Nephron (organoid): ENCODE measurements around the gene PAX8.
"Not testable (repeated sequence)": the region's sequence is repeated elsewhere in the genome, so short reads cannot be mapped to it uniquely, and the experiment has no call there.

ENCODE experiments used
- H3K27ac Mint-ChIP-seq, 3 experiments: 2 replicates each; pipeline ENCODE4 v1.8.0; 2020; ENCODE audit warnings: mixed read lengths in 3 of 3, mild to moderate bottlenecking in 2 of 3, moderate library complexity in 1 of 3
- H3K27me3 Mint-ChIP-seq: 2 replicates; pipeline ENCODE4 v1.8.0; 2021; ENCODE audit warnings: low read depth, mild to moderate bottlenecking, moderate library complexity, mixed read lengths
- H3K36me3 Mint-ChIP-seq: 2 replicates; pipeline ENCODE4 v1.8.0; 2020; ENCODE audit warnings: low read depth, mixed read lengths
- H3K4me1 Mint-ChIP-seq: 2 replicates; pipeline ENCODE4 v1.8.0; 2020; ENCODE audit warnings: mixed read lengths
- H3K4me3 Mint-ChIP-seq, 3 experiments: 2 replicates each; pipeline ENCODE4 v1.8.0; 2020; ENCODE audit warnings: mild to moderate bottlenecking in 3 of 3, mixed read lengths in 3 of 3, moderate library complexity in 2 of 3
- H3K9me3 Mint-ChIP-seq: 2 replicates; pipeline ENCODE4 v1.8.0; 2020; ENCODE audit warnings: mixed read lengths
- TF ChIP-seq, protein P1 (sequence below), 3 experiments: fragments of 200-600 bp; sonication (generic); IDR thresholded peaks; one replicate each; pipeline ENCODE4 v1.5.0; 2021; ENCODE audit warnings: antibody characterized with exemption in 3 of 3; ENCODE audit not compliant: unreplicated experiment in 3 of 3

The PAX8 gene

DNA sequence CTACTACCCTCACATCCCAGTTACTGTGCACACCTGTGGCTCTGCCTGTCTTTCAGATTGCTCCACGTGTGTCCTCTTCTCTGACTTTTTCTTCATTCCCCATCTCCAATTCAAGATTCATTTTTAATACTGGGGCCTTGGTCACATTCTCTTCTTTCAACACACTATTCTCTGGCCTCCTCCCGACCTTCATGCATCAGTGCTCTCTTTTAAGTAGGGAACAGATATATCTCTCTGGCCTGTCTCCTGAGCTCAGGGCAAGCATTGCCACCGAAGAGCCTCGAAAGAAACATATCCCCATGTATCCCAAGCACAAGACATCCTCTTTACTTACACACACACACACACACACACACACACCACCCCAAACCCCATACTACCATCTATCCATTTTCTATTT is 21.6 kb upstream of the PAX8 start:
- TF ChIP-seq, protein P1, sequence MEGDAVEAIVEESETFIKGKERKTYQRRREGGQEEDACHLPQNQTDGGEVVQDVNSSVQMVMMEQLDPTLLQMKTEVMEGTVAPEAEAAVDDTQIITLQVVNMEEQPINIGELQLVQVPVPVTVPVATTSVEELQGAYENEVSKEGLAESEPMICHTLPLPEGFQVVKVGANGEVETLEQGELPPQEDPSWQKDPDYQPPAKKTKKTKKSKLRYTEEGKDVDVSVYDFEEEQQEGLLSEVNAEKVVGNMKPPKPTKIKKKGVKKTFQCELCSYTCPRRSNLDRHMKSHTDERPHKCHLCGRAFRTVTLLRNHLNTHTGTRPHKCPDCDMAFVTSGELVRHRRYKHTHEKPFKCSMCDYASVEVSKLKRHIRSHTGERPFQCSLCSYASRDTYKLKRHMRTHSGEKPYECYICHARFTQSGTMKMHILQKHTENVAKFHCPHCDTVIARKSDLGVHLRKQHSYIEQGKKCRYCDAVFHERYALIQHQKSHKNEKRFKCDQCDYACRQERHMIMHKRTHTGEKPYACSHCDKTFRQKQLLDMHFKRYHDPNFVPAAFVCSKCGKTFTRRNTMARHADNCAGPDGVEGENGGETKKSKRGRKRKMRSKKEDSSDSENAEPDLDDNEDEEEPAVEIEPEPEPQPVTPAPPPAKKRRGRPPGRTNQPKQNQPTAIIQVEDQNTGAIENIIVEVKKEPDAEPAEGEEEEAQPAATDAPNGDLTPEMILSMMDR (IDR thresholded peaks at IDR 0.05; ENCODE audit: unreplicated experiment in 3 of 3): no peak
- no peaks in the 10 kb centered on the region for H3K36me3 Mint-ChIP-seq
- peaks cover 4% of the 10 kb centered on the region for H3K4me1 Mint-ChIP-seq
- peaks cover 11% of the 10 kb centered on the region for H3K27me3 Mint-ChIP-seq
- no peak overlapping the region for H3K27ac Mint-ChIP-seq
- no peaks in the 10 kb centered on the region for H3K9me3 Mint-ChIP-seq
- no peak overlapping the region for H3K4me3 Mint-ChIP-seq

DNA sequence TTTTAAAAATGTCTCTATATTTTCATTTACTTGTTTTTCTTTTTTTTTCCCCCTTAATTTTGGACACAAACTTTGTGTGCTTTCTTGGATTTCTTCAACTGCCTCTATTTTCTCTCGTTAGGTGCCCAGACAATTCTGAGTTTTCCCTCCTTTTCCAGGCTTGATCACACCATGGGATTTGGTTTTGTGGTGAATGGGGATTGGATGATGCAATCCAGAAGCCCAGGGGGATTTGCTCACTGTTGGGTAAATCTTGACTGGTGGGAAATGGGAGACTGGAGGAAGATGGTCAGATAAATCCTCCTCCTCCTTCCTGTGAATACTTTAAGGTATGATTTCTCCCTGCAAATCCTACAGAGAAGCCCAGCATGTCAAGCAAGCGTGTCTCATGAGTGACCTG is 19.5 kb upstream of the PAX8 start:
- Mint-ChIP-seq H3K27ac (no peak overlapping the region), H3K4me3 (no peak overlapping the region), H3K27me3 (peaks cover 32% of the 10 kb centered on the region), H3K4me1 (peaks cover 4% of the 10 kb centered on the region), H3K36me3 (no peaks in the 10 kb centered on the region), H3K9me3 (peaks cover 3% of the 10 kb centered on the region)
- TF ChIP-seq, protein P1 (IDR thresholded peaks at IDR 0.05; ENCODE audit: unreplicated experiment in 3 of 3): no peak

GRCh38 chr2:113297590-113297989 is 18.9 kb upstream of the PAX8 start:
- not testable (repeated sequence) for H3K36me3 Mint-ChIP-seq, H3K9me3 Mint-ChIP-seq, H3K4me1 Mint-ChIP-seq, H3K4me3 Mint-ChIP-seq, H3K27ac Mint-ChIP-seq
- peaks cover 38% of the 10 kb centered on the region for H3K27me3 Mint-ChIP-seq

GRCh38 chr2:113291191-113291590 is 12.5 kb upstream of the PAX8 start:
- peaks cover 3% of the 10 kb centered on the region for H3K9me3 Mint-ChIP-seq
- H3K4me1 Mint-ChIP-seq: no peaks in the 10 kb centered on the region
- H3K27ac Mint-ChIP-seq: no peak overlapping the region
- TF ChIP-seq, protein P1 (IDR thresholded peaks at IDR 0.05; ENCODE audit: unreplicated experiment in 3 of 3): no peak
- H3K4me3 Mint-ChIP-seq: no peak overlapping the region
- no peaks in the 10 kb centered on the region for H3K36me3 Mint-ChIP-seq
- H3K27me3 Mint-ChIP-seq: peaks cover 85% of the 10 kb centered on the region

DNA sequence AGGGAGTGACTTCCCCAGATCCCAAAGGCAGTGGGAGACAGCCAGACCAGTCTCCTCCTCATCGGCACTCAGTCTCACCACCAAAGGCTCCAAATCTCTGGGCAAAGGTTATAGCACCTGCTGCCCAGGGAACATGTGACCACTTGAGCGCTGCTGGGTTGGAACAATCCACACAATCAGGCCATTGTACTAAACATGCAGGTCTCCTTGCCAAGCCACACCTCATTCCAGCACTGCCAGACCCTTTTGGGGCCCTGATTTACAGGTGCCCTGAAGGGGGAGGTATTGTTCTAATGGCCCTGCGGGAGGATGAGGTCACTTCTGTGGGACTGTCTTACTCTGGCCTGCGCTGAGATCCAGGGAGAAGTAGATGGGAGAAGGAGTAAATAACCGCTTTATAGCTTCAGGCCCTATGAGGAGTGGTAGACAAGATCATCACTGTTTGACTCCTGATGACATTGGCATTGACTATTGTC is 10.0 kb upstream of the PAX8 start:
- not testable (repeated sequence) for H3K4me1 Mint-ChIP-seq, H3K36me3 Mint-ChIP-seq, H3K9me3 Mint-ChIP-seq
- peak overlapping the region; percentile 70 to 90 (median 79) for H3K27ac Mint-ChIP-seq
- peak overlapping the region in 1 of 3 experiments; percentile 17 for H3K4me3 Mint-ChIP-seq
- H3K27me3 Mint-ChIP-seq: peaks cover 86% of the 10 kb centered on the region

- H3K9me3 Mint-ChIP-seq, H3K36me3 Mint-ChIP-seq, H3K4me1 Mint-ChIP-seq, H3K4me3 Mint-ChIP-seq: not testable (repeated sequence)
- Mint-ChIP-seq H3K27ac (peak overlapping the region; percentile 70 to 90 (median 79)), H3K27me3 (peaks cover 81% of the 10 kb centered on the region)
Measured at GRCh38 chr2:113288117-113288673, 9.5 kb upstream of the PAX8 start.

DNA sequence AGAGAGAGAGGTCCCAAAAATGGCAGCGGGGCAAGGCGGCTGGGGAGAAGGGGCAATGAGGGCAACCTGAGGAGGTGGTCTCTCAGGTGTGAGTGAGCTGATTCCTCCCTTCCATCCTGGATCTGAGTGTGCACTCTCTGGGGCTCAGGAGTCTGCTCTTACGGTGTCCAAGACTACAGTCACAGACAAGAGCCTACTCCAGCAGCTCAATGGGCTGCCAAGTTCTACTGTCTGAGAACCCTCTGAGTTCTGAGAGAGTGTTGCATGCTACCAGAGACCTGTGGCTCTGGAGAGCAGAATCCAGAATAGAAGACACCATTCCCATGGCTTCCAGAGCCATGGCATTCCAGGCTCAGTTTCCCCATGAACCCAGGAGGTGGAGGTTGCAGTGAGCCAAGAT is 7.1 kb upstream of the PAX8 start:
- H3K9me3 Mint-ChIP-seq: no peaks in the 10 kb centered on the region
- no peaks in the 10 kb centered on the region for H3K36me3 Mint-ChIP-seq
- H3K4me1 Mint-ChIP-seq: peaks cover 23% of the 10 kb centered on the region
- H3K27me3 Mint-ChIP-seq: peaks cover 81% of the 10 kb centered on the region
- no peak overlapping the region for H3K4me3 Mint-ChIP-seq
- peak overlapping the region in 2 of 3 experiments; percentile 40 to 92 for H3K27ac Mint-ChIP-seq
- TF ChIP-seq, protein P1 (IDR thresholded peaks at IDR 0.05; ENCODE audit: unreplicated experiment in 3 of 3): no peak

DNA sequence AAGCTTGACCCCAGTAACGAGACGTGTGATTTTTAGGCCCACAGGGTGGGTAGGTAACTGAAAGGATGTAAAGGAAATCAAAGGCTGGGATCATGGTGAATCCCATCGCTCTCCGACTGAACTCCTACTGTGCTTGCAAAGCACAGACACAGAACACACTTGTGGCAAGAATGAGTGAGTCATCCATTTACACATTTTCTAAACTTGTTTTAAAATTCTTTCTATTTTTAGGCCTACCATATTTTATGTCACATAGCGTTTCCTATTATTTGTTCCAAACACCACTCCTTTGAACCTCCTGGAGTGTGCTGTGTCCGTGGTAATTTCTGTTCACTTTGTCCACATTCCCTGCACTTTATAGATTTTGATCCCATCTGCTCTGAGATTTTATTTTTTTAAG is 6.3 kb upstream of the PAX8 start:
- not testable (repeated sequence) for H3K36me3 Mint-ChIP-seq, H3K4me3 Mint-ChIP-seq, H3K9me3 Mint-ChIP-seq
- Mint-ChIP-seq H3K27me3 (peaks cover 82% of the 10 kb centered on the region), H3K27ac (peak overlapping the region; percentile 40 to 99 (median 92)), H3K4me1 (peaks cover 27% of the 10 kb centered on the region)
